Chondrocyte (in vitro differentiated cells): ENCODE data around the gene ESR2. TPM values are rescaled to one million over a fixed set of nuclear protein-coding genes. Genes with fewer than 3 reads are reported as not detected.
"Not testable (repeated sequence)": the region's sequence is repeated elsewhere in the genome, so short reads cannot be mapped to it uniquely, and the experiment has no call there.

ENCODE experiments used
- DNase-seq: peaks from one replicate; pipeline ENCODE4 v3.0.0; 2021; ENCODE audit warnings: mixed read lengths, low spot score
- H3K27ac Mint-ChIP-seq: one replicate; pipeline ENCODE4 v1.8.0; 2021; ENCODE audit warnings: mild to moderate bottlenecking, moderate library complexity, mixed read lengths; ENCODE audit not compliant: unreplicated experiment
- H3K27me3 Mint-ChIP-seq: 2 replicates; pipeline ENCODE4 v1.8.0; 2021; ENCODE audit warnings: low read depth, mixed read lengths
- H3K36me3 Mint-ChIP-seq: 2 replicates; pipeline ENCODE4 v1.8.0; 2021; ENCODE audit warnings: low read depth, mixed read lengths
- H3K4me1 Mint-ChIP-seq: 2 replicates; pipeline ENCODE4 v1.8.0; 2021; ENCODE audit warnings: low read depth, mild to moderate bottlenecking, mixed read lengths
- H3K4me3 Mint-ChIP-seq: one replicate; pipeline ENCODE4 v1.8.0; 2021; ENCODE audit warnings: mild to moderate bottlenecking, moderate library complexity, mixed read lengths; ENCODE audit not compliant: unreplicated experiment
- H3K9me3 Mint-ChIP-seq: 2 replicates; pipeline ENCODE4 v1.8.0; 2021; ENCODE audit warnings: low read depth, mixed read lengths
- CTCF ChIP-seq: fragments of 200-600 bp; sonication (generic); IDR thresholded peaks from 2 replicates; pipeline ENCODE4 v1.5.0; 2021; ENCODE audit warnings: antibody characterized with exemption, mild to moderate bottlenecking, moderate library complexity
- total RNA-seq: library from RNA; stranded (reverse); gene quantifications from 3 replicates; pipeline ENCODE4 v1.2.1, GENCODE V29; 2021

ESR2 gene
- total RNA-seq, 1 donor from 2014 or later = not detected

GRCh38 chr14:64123241-64123822 lies 170.8 kb downstream of the ESR2 start:
- Mint-ChIP-seq H3K27ac (no peak overlapping the region), H3K27me3 (no peaks in the 10 kb centered on the region), H3K9me3 (peaks cover 7% of the 10 kb centered on the region), H3K36me3 (peaks cover 5% of the 10 kb centered on the region), H3K4me3 (no peak overlapping the region), H3K4me1 (peaks cover 15% of the 10 kb centered on the region)
- DNase-seq = no peak
- TF ChIP-seq CTCF = no peak

GRCh38 chr14:64119980-64120379 lies 174.2 kb downstream of the ESR2 start:
- Mint-ChIP-seq H3K27ac (peak overlapping the region; percentile 67), H3K27me3 (no peaks in the 10 kb centered on the region), H3K9me3 (no peaks in the 10 kb centered on the region), H3K4me1 (peaks cover 24% of the 10 kb centered on the region), H3K4me3 (no peak overlapping the region), H3K36me3 (peaks cover 4% of the 10 kb centered on the region)
- DNase-seq = no peak
- no peak for TF ChIP-seq CTCF

GRCh38 chr14:64119500-64119899 lies 174.7 kb downstream of the ESR2 start:
- Mint-ChIP-seq H3K36me3 (peaks cover 4% of the 10 kb centered on the region), H3K4me3 (no peak overlapping the region), H3K4me1 (peaks cover 24% of the 10 kb centered on the region), H3K27me3 (no peaks in the 10 kb centered on the region), H3K9me3 (no peaks in the 10 kb centered on the region), H3K27ac (peak overlapping the region; percentile 67)
- no peak for TF ChIP-seq CTCF
- DNase-seq = no peak

- peak overlapping the region; percentile 94 for H3K27ac Mint-ChIP-seq
- no peak overlapping the region for H3K4me3 Mint-ChIP-seq
- peaks cover 26% of the 10 kb centered on the region for H3K4me1 Mint-ChIP-seq
- no peaks in the 10 kb centered on the region for H3K9me3 Mint-ChIP-seq
- H3K27me3 Mint-ChIP-seq = no peaks in the 10 kb centered on the region
- H3K36me3 Mint-ChIP-seq = peaks cover 4% of the 10 kb centered on the region
- no peak for TF ChIP-seq CTCF
- DNase-seq = no peak
Measured at GRCh38 chr14:64118892-64119291, 175.3 kb downstream of the ESR2 start.

- not testable (repeated sequence) for H3K27me3 Mint-ChIP-seq, H3K9me3 Mint-ChIP-seq
Measured at GRCh38 chr14:64118403-64118742, 175.8 kb downstream of the ESR2 start.

GRCh38 chr14:64117671-64118402 lies 176.3 kb downstream of the ESR2 start:
- TF ChIP-seq CTCF = peak; percentile 62
- peaks cover 34% of the 10 kb centered on the region for H3K4me1 Mint-ChIP-seq
- H3K9me3 Mint-ChIP-seq = no peaks in the 10 kb centered on the region
- no peaks in the 10 kb centered on the region for H3K27me3 Mint-ChIP-seq
- DNase-seq = no peak
- H3K27ac Mint-ChIP-seq = peak overlapping the region; percentile 94
- H3K36me3 Mint-ChIP-seq = no peaks in the 10 kb centered on the region
- peak overlapping the region; percentile 3 for H3K4me3 Mint-ChIP-seq

More at GRCh38 chr14:64118403-64118742, 175.8 kb downstream of the ESR2 start:
- not testable (repeated sequence) for H3K36me3 Mint-ChIP-seq, DNase-seq
- Mint-ChIP-seq H3K4me1 (peaks cover 29% of the 10 kb centered on the region), H3K27ac (peak overlapping the region; percentile 94), H3K4me3 (peak overlapping the region; percentile 3)
